GM12878 (cell line): Measurements from ENCODE around the gene RCAN2. TPM values are rescaled to one million over a fixed set of nuclear protein-coding genes. Genes with fewer than 3 reads are reported as not detected.

Source experiments
- ASH2L ChIP-seq: fragments of 300-600, 200-600 bp; sonication (generic); IDR thresholded peaks from 2 replicates; pipeline ENCODE4 v1.6.1; 2017; ENCODE audit warnings: low read depth, mild to moderate bottlenecking, borderline replicate concordance
- ATF3 ChIP-seq: IDR thresholded peaks from 2 replicates; pipeline ENCODE4 v1.6.1; 2011; ENCODE audit warnings: low read depth, mild to moderate bottlenecking, low read length, moderate library complexity, borderline replicate concordance; ENCODE audit errors: extremely low read depth
- BCL11A ChIP-seq: IDR thresholded peaks from 2 replicates; pipeline ENCODE4 v1.6.1; 2011; ENCODE audit warnings: low read depth, low read length
- BCLAF1 ChIP-seq: fragments of 450-650 bp; IDR thresholded peaks from 2 replicates; pipeline ENCODE4 v1.6.1; 2017; ENCODE audit warnings: antibody characterized with exemption, mild to moderate bottlenecking, moderate library complexity
- CEBPB ChIP-seq, 2 experiments: fragments of 150-350 bp in 1 of 2; IDR thresholded peaks; 2 replicates each; pipeline ENCODE4 v1.6.1; 2012 to 2014; ENCODE audit warnings: low read depth in 2 of 2, low read length in 2 of 2, borderline replicate concordance in 1 of 2, inconsistent platforms in 1 of 2
- CREB1 ChIP-seq: IDR thresholded peaks from 2 replicates; pipeline ENCODE4 v1.6.1; 2012; ENCODE audit warnings: low read depth, mild to moderate bottlenecking, inconsistent platforms
- EED ChIP-seq: sonication (generic); IDR thresholded peaks from 2 replicates; pipeline ENCODE4 v1.6.1; 2016; ENCODE audit warnings: antibody characterized with exemption, low read depth
- EGR1 ChIP-seq, 2 experiments: IDR thresholded peaks; 1 replicate in 1 of 2; 2 replicates in 1 of 2; pipeline ENCODE4 v1.6.1; 2011 to 2012; ENCODE audit warnings: low read depth in 2 of 2, low read length in 2 of 2, borderline replicate concordance in 1 of 2, mild to moderate bottlenecking in 1 of 2, moderate library complexity in 1 of 2
- HDGF ChIP-seq: fragments of 450-650 bp; IDR thresholded peaks from 2 replicates; pipeline ENCODE4 v1.6.1; 2016; ENCODE audit warnings: antibody characterized with exemption
- IKZF2 ChIP-seq, 2 experiments: fragments of 450-650 bp; IDR thresholded peaks; 2 replicates each; pipeline ENCODE4 v1.6.1; 2017; ENCODE audit warnings: mild to moderate bottlenecking in 2 of 2, moderate library complexity in 2 of 2
- JUNB ChIP-seq: IDR thresholded peaks from 2 replicates; pipeline ENCODE4 v1.6.1; 2016; ENCODE audit warnings: antibody characterized with exemption, mild to moderate bottlenecking
- MTA2 ChIP-seq: fragments of 450-650 bp; IDR thresholded peaks from 2 replicates; pipeline ENCODE4 v1.6.1; 2016; ENCODE audit warnings: low read depth, mild to moderate bottlenecking, moderate library complexity
- NFIC ChIP-seq: IDR thresholded peaks from 2 replicates; pipeline ENCODE4 v1.6.1; 2012; ENCODE audit warnings: low read depth, mild to moderate bottlenecking, inconsistent platforms, low read length, moderate library complexity
- POU2F2 ChIP-seq: IDR thresholded peaks from 3 replicates; pipeline ENCODE4 v1.6.1; 2011; ENCODE audit warnings: low read depth, mild to moderate bottlenecking, low read length, borderline replicate concordance
- RUNX3 ChIP-seq: IDR thresholded peaks from 2 replicates; pipeline ENCODE4 v1.6.1; 2012; ENCODE audit warnings: low read length, inconsistent platforms
- SPI1 ChIP-seq: IDR thresholded peaks from 2 replicates; pipeline ENCODE4 v1.6.1; 2011; ENCODE audit warnings: low read depth, mild to moderate bottlenecking, low read length, moderate library complexity, borderline replicate concordance; ENCODE audit not compliant: insufficient read depth
- TAF1 ChIP-seq: IDR thresholded peaks from 2 replicates; pipeline ENCODE4 v1.6.1; 2011; ENCODE audit warnings: mild to moderate bottlenecking, low read depth, low read length, borderline replicate concordance
- ZBTB40 ChIP-seq: fragments of 450-650 bp; IDR thresholded peaks from 2 replicates; pipeline ENCODE4 v1.6.1; 2016; ENCODE audit warnings: mild to moderate bottlenecking, moderate library complexity, borderline replicate concordance
- polyA plus RNA-seq, 11 experiments: library from polyadenylated mRNA; depleted of rRNA in 4 of 11; unstranded in 6 of 11; stranded (reverse) in 5 of 11; fragments of >200 nt; fragmentation: Nextera tagmentation in 4 of 11; fragmentation: Illumina TruSeq in 1 of 11; extraction: Ambion mirVana in 4 of 11; extraction: Trizol in 1 of 11; gene quantifications; 1 replicate in 1 of 11; 2 replicates in 10 of 11; pipeline versions ENCODE4 v1.2.1 to v1.2.3, GENCODE V29; 2011 to 2016; ENCODE audit warnings: inconsistent platforms in 2 of 11, missing spikeins in 2 of 11, low read depth in 1 of 11
- total RNA-seq, 4 experiments: library from RNA; depleted of rRNA in 3 of 4; stranded (reverse); fragments of >200 nt in 3 of 4; fragmentation: Illumina TruSeq in 1 of 4; extraction: Trizol in 1 of 4; gene quantifications; 2 replicates each; pipeline versions ENCODE4 v1.2.1 to v1.2.3, GENCODE V29; 2013 to 2021

Gene RCAN2
- total and polyA plus RNA-seq, 10 of the 15 experiments (the other 5 are each of a cell fraction or from before 2014, with no cell fraction given), result 0.06 TPM; not detected in 9

- TF ChIP-seq BCLAF1, result no peak
- TF ChIP-seq SPI1, result peak; percentile 79
- peak; percentile 76 for TF ChIP-seq NFIC
- no peak for TF ChIP-seq ATF3
- TF ChIP-seq POU2F2, result peak; percentile 95
- 0 out of 2 replicates have a peak, but pooled peaks have one; percentile 50 for TF ChIP-seq JUNB
- peak; percentile 65 for TF ChIP-seq MTA2
- peak; percentile 55; the same call in 1 of the 2 replicates for TF ChIP-seq RUNX3
- peak; percentile 75 for TF ChIP-seq CREB1
- TF ChIP-seq HDGF, result no peak
- peak; percentile 63; the same call in 1 of the 2 replicates for TF ChIP-seq ZBTB40
- TF ChIP-seq ASH2L, result peak; percentile 79; the same call in 1 of the 2 replicates
- TF ChIP-seq IKZF2 (IDR thresholded peaks at IDR 0.05), result peak; percentile 69 to 73
- TF ChIP-seq EED, result peak; percentile 27; the same call in 1 of the 2 replicates
- TF ChIP-seq BCL11A, result 0 out of 2 replicates have a peak, but pooled peaks have one; percentile 2
- 0 out of 4 replicates have a peak, but pooled peaks of 1 of the 2 experiments have one; percentile 33 for TF ChIP-seq CEBPB (IDR thresholded peaks at IDR 0.05; ENCODE audit: borderline replicate concordance in 1 of 2, low read depth in 2 of 2, low read length in 2 of 2)
- no peak for TF ChIP-seq EGR1 (IDR thresholded peaks at IDR 0.05; ENCODE audit: borderline replicate concordance in 1 of 2, low read depth in 2 of 2, low read length in 2 of 2)
- no peak for TF ChIP-seq TAF1
- TF ChIP-seq, all 136 proteins: peak for 24
Measured at GRCh38 chr6:46220352-46221221, 270.7 kb downstream of the RCAN2 start (continued).
